HG03460 (cell line): ENCODE data around the gene TBC1D21.
"Not testable (repeated sequence)": the region's sequence is repeated elsewhere in the genome, so short reads cannot be mapped to it uniquely, and the experiment has no call there.

Source experiments
- ATAC-seq: cut with Tn5 transposase; IDR thresholded peaks from one replicate; pipeline ENCODE4 v1.9.1; 2021; ENCODE audit not compliant: unreplicated experiment

The TBC1D21 gene

DNA sequence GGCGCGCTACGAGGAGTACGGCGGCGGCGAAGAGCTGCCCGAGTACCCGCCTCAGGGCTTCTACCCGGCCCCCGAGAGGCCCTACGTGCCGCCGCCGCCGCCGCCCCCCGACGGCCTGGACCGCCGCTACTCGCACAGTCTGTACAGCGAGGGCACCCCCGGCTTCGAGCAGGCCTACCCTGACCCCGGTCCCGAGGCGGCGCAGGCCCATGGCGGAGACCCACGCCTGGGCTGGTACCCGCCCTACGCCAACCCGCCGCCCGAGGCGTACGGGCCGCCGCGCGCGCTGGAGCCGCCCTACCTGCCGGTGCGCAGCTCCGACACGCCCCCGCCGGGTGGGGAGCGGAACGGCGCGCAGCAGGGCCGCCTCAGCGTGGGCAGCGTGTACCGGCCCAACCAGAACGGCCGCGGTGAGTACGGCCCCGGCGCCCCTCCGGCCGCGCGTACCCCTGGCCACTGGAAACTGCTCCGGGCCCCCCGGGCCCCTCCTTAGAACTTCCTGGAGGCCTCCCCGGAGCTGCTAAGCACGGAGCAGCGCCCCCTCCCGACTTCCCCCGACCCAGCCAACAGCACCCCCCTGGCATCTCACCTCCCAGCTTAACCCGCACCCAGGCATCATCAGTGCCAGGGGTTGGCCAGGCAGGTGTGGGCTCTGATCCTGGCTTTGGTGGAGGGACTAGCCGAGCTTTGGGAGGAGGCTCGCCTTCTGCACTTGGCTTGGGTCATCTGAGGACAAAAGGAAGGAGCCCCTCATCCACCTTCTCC is 54.3 kb downstream of the TBC1D21 start:
- no peak for ATAC-seq

DNA sequence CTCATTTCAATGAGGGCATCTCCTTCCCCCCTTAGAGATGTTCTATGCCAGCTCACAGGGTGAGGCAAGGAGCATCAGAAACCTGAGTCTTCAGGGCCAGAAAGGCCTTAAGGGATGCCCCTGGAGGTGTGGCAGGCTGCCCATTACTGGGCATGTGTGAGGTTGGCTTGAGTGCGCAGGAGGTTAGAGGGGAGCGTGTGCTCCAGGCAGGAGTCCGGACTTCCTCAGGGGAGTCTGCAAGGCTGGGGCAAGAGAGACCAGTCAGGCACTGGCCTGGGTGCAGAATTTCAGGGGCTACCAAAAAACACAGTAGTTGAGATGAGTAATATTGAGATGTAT is 54.8 kb downstream of the TBC1D21 start:
- ATAC-seq = no peak

DNA sequence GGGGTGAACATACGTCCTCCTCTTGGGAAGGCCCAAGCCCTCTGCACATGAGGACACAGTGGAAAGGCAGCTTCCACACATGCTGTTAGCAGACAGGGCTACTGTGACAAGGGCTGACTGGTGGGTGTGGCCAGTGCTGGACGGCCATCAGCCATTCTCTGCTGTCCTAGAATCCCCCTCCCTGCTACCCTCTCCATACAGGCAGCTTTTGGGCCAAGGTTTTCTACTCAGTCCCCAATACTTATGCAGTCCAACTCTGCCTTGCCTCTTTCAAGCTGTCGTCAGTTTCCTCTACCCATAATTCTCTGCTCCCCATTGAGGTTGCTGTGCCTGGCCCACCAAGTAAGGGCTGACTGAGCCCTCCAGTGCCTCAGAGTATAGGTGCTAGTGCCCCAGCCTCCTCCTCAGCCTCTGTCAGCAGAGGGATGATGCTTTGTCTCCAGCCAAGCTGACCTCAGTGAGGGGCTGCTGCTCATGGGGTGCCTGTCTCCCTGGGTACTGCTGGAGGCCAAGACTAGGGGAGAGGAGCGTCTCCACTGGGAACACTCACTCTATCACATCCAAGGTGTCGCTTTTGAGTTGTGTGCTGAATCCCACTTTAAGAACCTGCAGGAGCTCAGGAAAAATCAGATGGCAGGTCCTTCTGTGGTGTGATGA is 55.7 kb downstream of the TBC1D21 start:
- no peak for ATAC-seq

GRCh38 chr15:73930371-73930770 is 57.0 kb downstream of the TBC1D21 start:
- ATAC-seq = no peak

DNA sequence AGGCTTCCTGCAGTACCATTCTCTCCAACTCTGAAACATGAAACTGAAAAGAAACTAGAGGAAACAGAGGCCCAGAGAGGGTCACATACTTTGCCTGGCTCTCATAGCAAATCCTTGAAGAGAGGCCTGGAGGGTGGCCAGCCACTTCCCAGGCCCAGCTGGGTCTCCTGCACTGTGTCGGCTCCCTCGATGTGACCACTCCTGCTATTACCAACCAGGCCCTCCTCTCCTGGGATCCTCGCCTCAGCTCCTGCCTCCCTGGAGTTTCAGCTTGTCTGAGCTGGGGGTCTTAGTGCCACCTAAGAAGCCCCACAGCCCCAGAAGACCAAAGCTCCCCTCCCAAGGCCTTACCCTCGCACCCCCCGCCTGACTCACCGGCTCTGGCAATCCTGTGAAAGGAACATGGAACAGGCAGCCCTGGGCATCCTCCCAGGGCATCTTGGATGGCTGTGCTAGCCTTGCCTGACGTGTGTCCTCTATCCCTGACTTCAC is 57.5 kb downstream of the TBC1D21 start:
- ATAC-seq = no peak

DNA sequence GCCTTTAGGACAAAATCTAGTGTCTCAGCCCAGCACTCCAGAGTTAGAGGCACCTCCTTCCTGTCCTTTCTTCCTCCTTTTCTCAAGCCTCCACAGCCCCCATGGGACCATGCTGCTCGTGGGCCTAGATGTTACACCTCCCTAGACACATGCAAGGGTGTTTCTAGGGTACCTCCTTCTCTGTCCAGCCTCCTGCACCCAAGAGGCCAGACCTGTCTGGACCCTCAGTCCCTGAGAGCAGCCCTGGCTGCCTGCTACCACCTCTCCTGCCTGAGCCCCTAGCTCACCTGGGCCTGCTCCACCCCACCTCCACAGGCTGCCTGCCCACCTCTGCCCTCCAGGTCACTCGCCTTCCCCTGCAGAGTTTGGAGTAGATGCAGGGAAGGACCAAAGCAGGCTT is 58.1 kb downstream of the TBC1D21 start:
- no peak for ATAC-seq

- ATAC-seq = no peak
These were observed 59.2 kb downstream of the TBC1D21 start for GRCh38 chr15:73932381-73933191.

DNA sequence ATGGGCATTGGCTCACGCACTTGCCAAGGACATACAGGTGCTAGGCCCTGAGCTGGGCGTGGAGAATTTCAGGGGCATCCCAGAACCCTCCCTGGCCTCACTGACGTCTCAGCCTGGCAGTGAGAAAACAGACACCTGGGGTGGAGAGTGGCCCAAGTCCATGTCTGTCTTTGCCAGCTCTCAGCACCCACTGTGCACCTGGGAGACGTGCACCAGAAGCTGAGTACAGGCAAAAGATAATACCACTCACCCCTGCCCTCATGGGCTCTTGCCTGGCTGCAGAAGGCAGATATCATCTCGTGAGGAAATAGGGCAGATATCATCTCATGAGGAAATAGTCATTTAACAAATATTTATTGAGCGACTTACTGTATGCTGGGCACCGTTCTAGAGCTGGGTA is 60.9 kb downstream of the TBC1D21 start:
- ATAC-seq = no peak

DNA sequence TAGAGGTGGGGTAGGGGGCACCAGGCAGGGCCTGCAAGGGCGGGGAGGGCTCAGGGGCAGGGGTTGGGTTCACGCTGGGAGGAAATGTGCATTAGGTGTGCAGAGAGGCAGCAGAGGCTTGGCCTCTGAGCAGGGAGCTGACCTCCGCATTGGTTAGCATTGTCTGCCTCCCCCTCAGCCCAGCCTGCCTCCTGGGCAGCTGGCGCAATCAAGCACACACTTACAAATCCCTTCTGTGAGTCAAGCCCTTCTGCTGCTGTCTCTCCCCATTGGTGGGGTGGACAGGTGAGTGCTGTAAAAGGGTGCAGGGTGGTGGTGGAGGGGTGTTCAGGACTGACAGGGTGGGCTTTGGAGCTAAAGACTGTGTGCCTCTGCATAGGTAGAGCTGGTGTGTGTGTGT is 62.2 kb downstream of the TBC1D21 start:
- no peak for ATAC-seq

DNA sequence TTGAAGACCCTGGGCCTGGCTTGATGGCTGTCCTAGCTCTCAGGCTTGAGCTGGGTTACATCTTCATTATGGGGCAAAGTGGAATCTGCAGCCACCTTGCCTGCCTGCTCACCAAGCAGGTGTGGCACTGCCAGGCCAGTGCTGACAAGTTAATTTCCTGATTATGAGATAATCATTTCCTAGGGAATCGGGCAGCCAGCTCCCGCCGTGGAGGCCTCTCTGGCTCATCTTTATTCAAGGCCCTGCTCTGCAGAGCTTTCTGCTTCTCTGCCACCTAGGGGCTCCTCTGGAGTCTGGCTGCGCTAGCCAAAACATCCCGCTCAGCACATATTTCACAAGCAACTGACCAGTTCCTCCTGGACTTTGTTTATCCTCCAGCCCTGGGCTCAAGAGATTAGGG is 62.8 kb downstream of the TBC1D21 start:
- no peak for ATAC-seq

GRCh38 chr15:73936588-73937290 is 63.4 kb downstream of the TBC1D21 start:
- ATAC-seq = no peak

DNA sequence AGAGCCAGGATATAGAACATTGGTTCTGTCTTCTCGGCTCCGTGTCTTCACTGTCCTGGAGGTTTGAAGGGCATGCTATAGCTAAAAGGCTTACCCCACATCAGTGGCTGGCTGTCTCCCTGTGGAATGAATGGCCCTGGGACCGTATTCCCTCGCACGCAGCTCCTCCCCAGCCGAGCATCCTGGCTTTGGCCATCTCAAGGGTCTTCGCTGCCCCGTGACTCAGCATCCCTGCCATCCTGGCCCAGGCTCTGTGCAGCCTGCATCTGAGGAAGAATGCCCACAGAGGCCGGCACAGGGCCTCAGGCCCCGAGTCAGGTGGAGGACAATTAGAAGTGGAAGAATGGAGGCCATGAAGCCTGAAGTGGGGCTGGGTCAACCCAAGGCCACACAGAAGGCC is 63.9 kb downstream of the TBC1D21 start:
- ATAC-seq = no peak

GRCh38 chr15:73937726-73938125 is 64.4 kb downstream of the TBC1D21 start:
- ATAC-seq = no peak

DNA sequence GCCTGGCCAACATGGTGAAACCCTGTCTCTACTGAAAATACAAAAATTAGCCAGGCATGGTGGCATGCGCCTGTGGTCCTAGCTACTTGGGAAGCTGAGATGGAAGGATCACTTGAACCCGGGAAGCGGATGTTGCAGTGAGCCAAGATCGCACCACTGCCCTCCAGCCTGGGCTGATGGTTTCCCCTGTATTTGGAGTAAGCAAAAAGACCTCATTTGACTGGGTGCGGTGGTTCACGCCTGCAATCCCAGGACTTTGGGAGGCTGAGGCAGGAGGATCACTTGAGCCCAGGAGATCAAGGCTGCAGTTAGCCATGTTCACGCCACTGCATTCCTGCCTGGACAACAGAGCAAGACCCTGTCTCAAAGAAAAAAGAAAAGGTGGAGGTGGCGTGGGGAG is 65.2 kb downstream of the TBC1D21 start:
- ATAC-seq = not testable (repeated sequence)
